Retinal pigment epithelial cell (primary cell): ENCODE data around the gene DEXI.

ENCODE experiments used
- DNase-seq: peaks from one replicate; pipeline ENCODE4 v3.0.0-alpha.2; 2010; ENCODE audit warnings: low read depth
- H3K4me3 ChIP-seq: 2 replicates; pipeline ENCODE4 v1.5.1; 2011; ENCODE audit warnings: mild to moderate bottlenecking, low read length, control low read depth, moderate library complexity
- TF ChIP-seq, protein P1 (sequence below): conservative IDR thresholded peaks from 2 replicates; pipeline ENCODE4 v1.5.1; 2011; ENCODE audit warnings: low read depth, low read length, control low read depth, inconsistent platforms

The DEXI gene

DNA sequence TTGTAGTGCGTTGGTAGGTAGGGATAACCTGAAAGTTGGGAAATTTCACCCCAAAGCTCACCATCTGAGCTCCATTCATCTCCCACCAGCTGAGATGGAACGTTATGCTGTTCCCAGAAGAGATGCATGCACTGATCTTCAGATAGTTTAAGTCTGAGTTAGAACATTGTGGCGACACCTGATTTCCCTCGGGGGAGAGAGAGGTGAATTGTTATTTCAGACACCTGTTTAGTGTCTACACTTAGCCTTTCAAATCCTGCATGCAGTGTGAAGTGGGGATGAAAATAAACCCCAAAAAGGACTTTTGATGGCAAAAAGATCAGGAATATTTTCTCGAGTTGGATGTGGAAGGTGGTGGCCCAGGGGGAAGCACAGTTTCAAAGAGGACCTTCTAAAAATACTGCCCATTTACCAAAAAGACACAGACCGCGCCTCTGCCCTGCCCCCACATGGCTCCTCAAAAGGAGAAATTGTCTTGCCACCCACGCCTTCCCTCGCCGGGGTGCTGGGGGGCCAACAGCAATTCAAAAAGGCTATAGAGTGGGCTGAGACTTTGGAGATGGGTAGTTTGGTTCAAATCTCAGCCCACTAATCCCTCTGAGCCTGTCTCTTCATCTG, 53.8 kb downstream of the DEXI start:
- TF ChIP-seq, protein P1, sequence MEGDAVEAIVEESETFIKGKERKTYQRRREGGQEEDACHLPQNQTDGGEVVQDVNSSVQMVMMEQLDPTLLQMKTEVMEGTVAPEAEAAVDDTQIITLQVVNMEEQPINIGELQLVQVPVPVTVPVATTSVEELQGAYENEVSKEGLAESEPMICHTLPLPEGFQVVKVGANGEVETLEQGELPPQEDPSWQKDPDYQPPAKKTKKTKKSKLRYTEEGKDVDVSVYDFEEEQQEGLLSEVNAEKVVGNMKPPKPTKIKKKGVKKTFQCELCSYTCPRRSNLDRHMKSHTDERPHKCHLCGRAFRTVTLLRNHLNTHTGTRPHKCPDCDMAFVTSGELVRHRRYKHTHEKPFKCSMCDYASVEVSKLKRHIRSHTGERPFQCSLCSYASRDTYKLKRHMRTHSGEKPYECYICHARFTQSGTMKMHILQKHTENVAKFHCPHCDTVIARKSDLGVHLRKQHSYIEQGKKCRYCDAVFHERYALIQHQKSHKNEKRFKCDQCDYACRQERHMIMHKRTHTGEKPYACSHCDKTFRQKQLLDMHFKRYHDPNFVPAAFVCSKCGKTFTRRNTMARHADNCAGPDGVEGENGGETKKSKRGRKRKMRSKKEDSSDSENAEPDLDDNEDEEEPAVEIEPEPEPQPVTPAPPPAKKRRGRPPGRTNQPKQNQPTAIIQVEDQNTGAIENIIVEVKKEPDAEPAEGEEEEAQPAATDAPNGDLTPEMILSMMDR: no peak

DNA sequence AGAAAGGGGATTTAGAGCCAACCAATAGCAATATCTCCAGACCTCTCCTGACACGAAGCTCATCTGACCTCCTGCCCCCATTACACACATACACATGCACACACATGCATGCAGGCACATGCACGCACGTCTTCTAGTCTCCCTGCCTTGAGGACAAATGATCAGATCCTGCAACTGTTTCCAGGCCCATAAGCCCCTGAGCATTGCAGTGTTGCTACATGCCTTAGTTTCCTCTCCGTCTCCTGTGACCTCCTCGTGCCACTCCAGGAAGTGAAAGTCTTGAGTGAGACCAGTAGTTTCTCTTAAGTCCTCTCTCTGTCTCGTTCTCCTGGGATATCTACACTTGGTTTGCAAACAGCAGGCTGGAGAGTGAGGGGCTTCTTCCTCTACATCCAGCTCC, 57.0 kb downstream of the DEXI start:
- no peak overlapping the region for H3K4me3 ChIP-seq
- TF ChIP-seq, protein P1: no peak
- no peak for DNase-seq

More for the DNA sequence above, 53.8 kb downstream of the DEXI start:
- H3K4me3 ChIP-seq: no peak overlapping the region
- no peak for DNase-seq

DNA sequence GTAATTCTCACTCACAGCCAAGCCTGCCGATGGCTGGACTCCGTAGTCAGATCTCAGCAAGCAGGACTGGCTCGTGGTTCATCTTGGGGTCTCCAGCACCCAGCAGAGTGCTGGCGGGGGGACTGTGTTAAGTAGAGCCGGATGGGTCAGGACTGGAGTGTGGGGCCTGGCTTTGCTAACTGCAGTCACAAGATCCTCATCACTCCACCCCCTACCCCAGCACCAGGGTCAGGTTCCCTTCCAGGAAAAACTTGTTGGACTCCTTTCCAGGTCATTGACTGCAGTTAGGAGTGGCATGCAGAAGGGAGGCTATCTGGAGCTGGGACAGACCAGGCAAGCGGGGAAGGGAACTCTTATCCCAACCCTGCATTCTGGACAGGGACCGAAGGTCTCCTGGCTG, 59.3 kb downstream of the DEXI start:
- H3K4me3 ChIP-seq: no peak overlapping the region
- no peak for DNase-seq
- TF ChIP-seq, protein P1: no peak

DNA sequence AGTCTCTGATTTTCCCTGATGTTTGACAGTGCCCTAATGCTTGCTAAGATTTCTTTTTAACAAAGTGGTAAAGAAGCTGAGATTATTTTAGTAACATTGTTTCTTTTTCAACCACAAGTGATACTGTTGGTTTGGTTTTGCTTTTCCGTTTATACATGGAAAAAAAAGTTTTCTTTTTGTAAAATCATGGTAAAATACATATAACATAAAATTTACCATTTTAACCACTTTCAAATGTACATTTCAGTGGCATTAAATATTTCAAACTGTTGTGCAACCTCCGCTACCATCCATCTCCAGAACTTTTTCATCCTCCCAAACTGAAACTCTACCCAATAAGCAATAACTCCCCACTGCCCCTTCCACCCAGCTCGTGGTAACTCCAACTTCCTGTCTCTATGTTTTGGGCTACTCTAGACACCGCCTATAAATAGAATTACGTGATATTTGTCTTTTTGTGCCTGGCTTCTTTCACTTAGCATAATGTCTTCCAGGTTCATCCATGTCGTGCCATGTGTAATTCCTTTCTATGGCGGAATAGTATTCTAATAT, 60.7 kb downstream of the DEXI start:
- TF ChIP-seq, protein P1: no peak
- DNase-seq: no peak
- H3K4me3 ChIP-seq: no peak overlapping the region

DNA sequence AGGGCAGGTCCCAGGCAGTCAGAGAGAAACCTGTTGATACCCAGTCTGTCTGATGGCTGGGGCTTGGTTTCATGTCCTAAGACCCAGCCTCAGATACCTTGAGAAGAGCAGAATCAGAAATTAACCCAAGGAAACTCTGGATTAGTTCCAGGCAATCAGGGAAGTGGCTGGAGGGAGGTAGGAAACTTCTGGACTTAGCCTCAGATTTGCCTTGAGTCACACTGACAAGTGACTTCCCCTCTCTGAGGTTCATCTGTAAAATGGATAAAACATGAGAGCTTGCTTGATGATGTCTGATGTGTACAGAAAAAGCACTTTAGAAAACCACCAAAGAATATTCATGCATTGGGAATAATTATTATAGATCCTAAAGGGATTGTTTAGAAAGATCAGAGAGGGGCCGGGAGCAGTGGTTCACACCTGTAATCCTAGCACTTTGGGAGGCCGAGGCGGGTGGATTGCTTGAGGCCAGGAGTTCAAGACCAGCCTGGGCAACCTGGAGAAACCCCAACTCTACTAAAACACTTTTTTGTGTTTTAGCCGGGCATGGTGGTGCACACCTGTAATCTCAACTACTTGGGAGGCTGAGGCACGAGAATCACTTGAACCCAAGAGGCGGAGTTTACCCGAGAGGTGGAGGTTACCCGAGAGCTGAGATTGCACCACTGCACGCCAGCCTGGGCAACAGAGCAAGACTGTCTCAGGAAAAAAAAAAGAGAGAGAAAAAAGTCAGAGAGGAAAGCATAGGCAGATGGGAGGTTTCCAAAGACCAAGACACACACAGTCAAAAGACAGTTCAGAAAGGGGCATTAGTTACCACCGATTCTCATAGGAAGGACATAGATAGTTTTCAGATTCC, 61.4 kb downstream of the DEXI start:
- no peak for DNase-seq
- no peak overlapping the region for H3K4me3 ChIP-seq
- TF ChIP-seq, protein P1: no peak

DNA sequence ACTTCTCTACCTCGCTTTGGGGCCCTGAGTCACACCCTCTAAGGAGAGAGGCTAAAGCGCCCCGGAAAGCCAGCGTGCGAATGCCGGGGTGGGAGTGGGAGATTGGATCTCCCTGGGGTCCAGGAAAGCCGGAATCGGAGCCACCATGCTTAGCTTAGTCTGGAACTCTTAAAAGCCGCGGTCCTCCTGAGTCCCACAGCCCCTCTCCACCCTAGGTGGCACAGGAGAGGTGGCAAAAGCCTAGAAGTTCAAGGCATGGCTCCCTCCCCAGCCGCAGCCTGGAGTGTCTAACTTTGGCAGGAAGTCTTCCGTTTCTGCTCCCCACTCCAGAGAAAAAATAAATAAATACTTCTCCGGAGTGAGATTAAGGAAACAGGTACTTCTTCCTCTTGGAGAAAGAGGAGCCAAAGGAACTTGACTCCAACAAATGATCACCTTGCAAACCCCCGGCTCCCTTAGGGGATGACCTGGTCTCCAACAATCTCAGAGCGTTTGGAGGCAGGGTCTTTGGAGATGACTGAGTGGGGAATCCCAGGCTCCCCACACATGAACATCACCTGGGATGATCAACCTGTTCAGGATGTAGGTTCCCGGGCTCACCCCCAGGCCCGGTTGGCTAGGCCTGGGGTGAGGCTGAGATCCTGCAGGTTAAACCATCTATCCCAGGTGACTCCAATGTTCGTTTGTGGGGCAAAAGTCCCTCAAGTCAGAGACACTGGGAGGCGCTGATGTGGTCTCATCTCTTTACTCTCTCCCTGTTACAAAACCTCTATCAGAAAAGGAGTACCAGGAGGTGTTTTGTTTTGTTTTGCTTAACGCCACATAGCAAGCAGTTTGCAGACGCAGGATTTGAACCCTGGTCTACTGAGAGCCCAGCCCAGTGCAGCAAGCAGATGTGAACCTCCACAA, 62.3 kb downstream of the DEXI start:
- TF ChIP-seq, protein P1: no peak
- no peak overlapping the region for H3K4me3 ChIP-seq
- DNase-seq: no peak
